HG03442 (cell line): ENCODE results near the gene CEP44.

Experiments
- ATAC-seq: cut with Tn5 transposase; IDR thresholded peaks from one replicate; pipeline ENCODE4 v1.9.1; 2021; ENCODE audit warnings: mild to moderate bottlenecking, moderate library complexity; ENCODE audit not compliant: unreplicated experiment

Gene CEP44

GRCh38 chr4:174380699-174381439 is 97.2 kb downstream of the CEP44 start:
- ATAC-seq: no peak

GRCh38 chr4:174381440-174381800 is 97.7 kb downstream of the CEP44 start:
- ATAC-seq: no peak
